Keratinocyte (primary cell): ENCODE measurements around the gene MCF2L2.

ENCODE experiments used
- EZH2 ChIP-seq: IDR thresholded peaks from one replicate; pipeline ENCODE4 v1.6.1; 2012; ENCODE audit warnings: inconsistent platforms, mild to moderate bottlenecking, low read length, moderate library complexity
- TF ChIP-seq, protein P1 (sequence below), 3 experiments: IDR thresholded peaks in 1 of 3; conservative IDR thresholded peaks in 1 of 3; optimal IDR thresholded peaks in 1 of 3; 2 replicates in 2 of 3; 3 replicates in 1 of 3; pipeline versions ENCODE3 to v1.5.1; 2011; ENCODE audit warnings: low read length in 3 of 3, mild to moderate bottlenecking in 3 of 3, moderate library complexity in 2 of 3, control low read depth in 1 of 3, inconsistent platforms in 1 of 3; ENCODE audit not compliant: insufficient read depth in 2 of 3; ENCODE audit errors: extremely low read depth in 1 of 3

DNA sequence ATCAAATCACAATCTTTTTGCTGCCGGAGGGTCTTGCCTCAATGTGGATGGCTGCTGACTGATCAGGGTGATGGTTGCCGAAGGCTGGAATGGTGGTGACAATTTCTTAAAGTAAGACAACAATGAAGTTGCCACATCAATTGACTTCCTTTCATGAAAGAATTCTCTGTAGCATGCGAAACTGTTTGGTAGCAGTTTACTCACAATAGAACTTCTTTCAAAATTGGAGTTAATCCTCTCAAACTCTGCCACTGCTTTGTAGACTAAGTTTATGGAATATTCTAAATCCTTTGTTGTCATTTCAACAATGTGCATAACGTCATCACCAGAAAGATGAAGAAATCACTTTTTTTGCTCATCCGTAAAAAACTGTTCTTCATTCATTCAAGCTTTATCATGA is 109.5 kb downstream of the MCF2L2 start:
- TF ChIP-seq, protein P1, sequence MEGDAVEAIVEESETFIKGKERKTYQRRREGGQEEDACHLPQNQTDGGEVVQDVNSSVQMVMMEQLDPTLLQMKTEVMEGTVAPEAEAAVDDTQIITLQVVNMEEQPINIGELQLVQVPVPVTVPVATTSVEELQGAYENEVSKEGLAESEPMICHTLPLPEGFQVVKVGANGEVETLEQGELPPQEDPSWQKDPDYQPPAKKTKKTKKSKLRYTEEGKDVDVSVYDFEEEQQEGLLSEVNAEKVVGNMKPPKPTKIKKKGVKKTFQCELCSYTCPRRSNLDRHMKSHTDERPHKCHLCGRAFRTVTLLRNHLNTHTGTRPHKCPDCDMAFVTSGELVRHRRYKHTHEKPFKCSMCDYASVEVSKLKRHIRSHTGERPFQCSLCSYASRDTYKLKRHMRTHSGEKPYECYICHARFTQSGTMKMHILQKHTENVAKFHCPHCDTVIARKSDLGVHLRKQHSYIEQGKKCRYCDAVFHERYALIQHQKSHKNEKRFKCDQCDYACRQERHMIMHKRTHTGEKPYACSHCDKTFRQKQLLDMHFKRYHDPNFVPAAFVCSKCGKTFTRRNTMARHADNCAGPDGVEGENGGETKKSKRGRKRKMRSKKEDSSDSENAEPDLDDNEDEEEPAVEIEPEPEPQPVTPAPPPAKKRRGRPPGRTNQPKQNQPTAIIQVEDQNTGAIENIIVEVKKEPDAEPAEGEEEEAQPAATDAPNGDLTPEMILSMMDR (optimal IDR thresholded peaks at IDR 0.05 in 1 of 3, IDR thresholded peaks at IDR 0.05 in 1 of 3, conservative IDR thresholded peaks at IDR 0.05 in 1 of 3; ENCODE audit: extremely low read depth in 1 of 3, insufficient read depth in 2 of 3, low read length in 3 of 3), result no peak
- TF ChIP-seq EZH2, result no peak
